SK-MEL-5 (cell line): ENCODE measurements around the gene POU6F1. TPM values are rescaled to one million over a fixed set of nuclear protein-coding genes. Genes with fewer than 3 reads are reported as not detected.
"Not testable (repeated sequence)": the region's sequence is repeated elsewhere in the genome, so short reads cannot be mapped to it uniquely, and the experiment has no call there.

Source experiments
- DNase-seq: peaks from one replicate; pipeline ENCODE4 v3.0.0-alpha.2; 2016; ENCODE audit warnings: low read depth, low spot score
- in situ Hi-C: cut with HindIII; loops from 2 replicates; pipeline ENCODE4 v1.10.0; 2016; ENCODE audit warnings: low sequenced_read_pairs, high pct_unique_total_duplicates, low pct_unique_long_range_greater_than_20kb
- total RNA-seq: library from RNA; depleted of rRNA; stranded (reverse); fragments of >200 nt; shearing (Covaris generic); gene quantifications from 2 replicates; pipeline ENCODE4 v1.2.3, GENCODE V29; 2014

The POU6F1 gene
- total RNA-seq, 1 experiment from 2014 or later, result 3.1 TPM

DNA sequence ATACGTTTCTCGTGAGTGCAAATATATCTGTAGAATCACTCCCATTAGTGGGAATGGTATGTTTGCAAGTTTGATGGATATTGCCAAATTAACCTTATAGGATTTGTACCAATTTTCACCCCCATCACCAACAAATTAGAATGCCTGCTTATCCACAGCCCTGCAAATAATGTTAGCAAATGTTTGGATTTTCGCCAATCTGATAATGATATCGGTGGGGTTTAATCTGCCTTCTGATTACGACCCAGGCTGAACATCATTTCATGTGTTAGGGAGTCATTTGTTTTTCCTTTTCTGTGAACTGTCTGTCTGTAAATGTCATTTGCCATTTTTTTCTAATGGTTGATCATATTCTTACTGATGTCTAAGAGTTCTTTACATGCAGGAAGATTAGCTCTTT is 16.7 kb upstream of the POU6F1 start:
- in situ Hi-C loops, result no loop called here
- DNase-seq, result no peak

DNA sequence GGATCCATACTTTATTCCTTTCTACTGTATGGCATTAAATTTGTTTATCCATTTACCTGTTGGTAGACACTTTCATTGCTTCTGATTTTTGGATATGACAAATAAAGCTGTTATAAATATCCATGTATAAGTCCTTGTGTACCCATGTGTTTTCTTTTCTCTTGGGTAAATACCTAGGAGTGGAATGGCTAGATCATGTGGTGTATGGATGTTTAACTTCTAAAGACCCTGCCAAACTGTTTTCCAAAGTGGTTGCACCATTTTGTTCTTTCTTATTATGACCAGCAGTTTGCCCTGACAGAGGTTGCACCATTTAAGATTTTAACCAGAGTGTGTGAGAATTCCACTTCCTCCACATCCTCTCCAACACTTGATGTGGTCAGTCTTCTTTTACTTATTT is 14.8 kb upstream of the POU6F1 start:
- no peak for DNase-seq

DNA sequence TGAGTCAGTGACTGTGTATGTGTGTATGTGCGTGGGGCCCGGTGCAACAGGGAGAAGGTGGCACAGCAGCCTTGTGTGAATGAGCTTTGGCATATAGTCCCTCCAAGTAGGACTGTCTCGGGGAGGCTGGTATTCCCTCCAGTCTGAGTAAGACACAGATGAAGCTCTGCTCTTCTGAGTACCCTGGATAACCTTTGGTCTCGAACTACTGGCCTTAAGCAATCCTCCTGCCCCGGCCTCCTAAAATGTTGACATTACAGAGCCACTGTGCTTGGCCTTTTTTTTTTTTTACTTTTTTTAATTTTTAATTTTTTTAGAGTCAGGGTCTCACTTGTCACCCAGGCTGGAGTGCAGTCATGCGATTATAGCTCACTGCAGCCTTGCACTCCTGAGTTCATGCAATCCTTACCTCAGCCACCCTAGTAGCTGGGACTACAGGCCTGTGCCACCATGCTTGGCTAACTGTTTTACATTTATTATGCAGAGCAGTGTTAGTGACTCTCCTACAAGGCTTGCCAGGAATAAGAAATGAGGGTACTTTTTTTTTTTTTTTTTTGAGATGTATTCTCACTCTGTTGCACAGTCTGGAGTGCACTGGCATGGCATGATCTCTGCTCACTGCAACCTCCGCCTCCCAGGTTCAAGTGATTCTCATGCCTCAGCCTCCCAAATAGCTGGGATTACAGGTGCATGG is 11.4 kb upstream of the POU6F1 start:
- DNase-seq, result no peak
- in situ Hi-C loops, result no loop called here

More for the DNA sequence above, 14.8 kb upstream of the POU6F1 start:
- in situ Hi-C loops, result no loop called here

DNA sequence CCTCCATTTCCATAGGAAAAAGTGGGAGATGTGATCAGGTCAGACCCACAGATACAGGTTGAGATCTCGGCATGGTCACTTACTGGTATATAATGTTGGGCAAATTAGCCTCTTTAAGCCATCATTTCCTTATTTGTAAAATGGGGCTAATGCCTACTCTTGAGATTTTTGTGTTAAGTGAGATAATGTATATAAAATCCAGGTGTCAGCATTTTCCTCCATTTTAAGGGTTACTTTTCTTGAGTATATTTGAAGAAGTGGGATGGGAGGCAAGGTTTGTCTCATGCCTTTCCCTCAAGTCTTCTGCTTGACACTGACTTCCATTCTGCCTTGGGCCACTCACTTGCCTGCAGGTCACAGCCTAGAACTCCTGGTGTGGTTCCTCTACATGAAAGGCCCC is 10.1 kb upstream of the POU6F1 start:
- in situ Hi-C loops, result no loop called here
- DNase-seq, result no peak

DNA sequence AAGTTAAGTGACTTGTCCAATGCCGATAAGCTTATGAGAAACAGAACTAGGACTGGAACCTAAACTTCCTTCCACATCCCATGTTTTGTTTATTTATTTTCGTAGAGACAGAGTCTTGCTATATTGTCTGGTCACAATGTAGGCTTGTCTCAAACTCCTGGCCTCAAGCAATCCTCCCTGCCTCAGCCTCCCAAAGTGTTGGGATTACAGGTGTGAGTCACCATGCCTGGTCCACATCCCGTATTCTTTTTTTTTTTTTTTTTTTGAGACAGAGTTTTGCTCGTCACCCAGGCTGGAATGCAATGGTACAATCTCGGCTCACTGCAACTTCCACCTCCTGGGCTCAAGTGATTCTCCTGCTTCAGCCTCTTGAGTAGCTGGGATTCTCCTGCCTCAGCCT is 9.2 kb upstream of the POU6F1 start:
- in situ Hi-C loops, DNase-seq: not testable (repeated sequence)

DNA sequence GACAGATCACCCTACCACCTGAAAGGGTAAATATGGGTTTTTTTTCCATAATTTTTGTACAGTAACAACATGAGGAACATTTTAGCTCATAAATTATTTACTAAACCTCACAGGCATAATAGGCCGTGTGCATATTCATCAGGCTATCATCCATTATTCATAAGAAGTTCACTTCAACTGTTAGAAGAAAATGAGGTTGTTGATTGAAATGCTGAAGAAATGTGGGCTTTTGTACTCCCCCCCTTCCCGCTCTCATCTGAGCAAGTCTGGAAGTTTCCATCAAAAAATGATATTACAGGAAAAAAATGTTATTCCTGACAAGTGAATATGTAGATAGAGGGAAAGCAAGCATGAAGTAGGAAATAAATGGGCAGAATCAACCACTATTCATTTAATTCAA is 7.9 kb upstream of the POU6F1 start:
- DNase-seq, result no peak
- in situ Hi-C loops, result no loop called here

DNA sequence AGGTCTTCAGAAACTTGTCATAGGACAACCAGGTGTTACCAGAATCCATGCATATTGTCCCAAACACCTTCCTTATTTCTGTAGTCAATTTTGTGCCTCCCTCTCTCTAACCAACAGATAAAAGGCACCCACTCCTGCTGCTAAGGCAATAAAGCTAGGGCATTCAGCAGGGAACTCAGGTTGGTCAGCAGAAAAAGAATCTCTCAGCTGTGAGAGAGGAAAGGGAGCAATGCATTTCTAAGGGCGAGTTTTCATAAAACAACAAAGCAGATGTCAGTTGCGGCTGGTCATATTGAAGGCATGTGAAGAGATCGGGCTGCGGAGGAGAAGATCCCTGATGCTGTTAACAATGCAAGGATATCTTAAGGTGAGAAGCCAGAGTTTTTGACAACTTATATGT is 7.4 kb upstream of the POU6F1 start:
- DNase-seq, result no peak
- in situ Hi-C loops, result no loop called here

DNA sequence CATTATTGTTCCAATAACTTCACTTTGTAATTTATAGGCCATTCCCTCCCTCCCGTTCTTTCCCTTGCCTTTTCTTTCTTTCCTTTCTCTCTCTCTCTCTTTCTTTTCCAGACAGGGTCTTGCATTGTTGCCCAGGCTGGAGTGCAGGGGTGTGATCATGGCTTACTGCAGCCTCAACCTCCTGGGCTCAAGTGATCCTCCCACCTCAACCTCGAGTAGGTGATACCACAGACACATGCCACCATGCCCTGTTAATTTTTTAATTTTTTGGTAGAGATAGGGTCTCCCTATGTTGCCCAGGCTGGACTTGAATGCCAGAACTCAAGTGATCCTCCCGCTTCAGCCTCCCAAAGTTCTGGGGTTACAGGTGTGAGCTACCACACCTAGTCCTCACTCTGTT is 6.8 kb upstream of the POU6F1 start:
- DNase-seq, result no peak
- in situ Hi-C loops, result no loop called here

DNA sequence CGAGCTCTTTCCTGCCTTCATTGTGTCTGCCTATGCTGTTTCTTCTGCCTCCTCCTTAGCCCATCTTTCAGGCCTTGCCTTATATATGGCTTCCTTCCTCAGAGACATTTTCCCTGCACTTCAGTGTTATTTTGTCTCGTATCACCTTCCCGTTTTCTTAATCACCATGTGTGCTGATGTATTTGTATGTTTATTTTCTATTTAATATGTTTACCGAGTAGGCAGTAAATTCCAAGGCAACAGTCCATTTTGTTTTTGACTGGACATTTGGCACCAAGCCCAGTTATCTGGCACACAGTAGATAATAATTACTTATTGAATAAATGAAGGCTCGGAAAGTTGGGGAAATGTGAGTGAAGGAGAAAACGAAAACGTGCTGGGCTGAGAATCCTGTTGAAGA is 4.6 kb upstream of the POU6F1 start:
- in situ Hi-C loops, result no loop called here
- DNase-seq, result no peak

DNA sequence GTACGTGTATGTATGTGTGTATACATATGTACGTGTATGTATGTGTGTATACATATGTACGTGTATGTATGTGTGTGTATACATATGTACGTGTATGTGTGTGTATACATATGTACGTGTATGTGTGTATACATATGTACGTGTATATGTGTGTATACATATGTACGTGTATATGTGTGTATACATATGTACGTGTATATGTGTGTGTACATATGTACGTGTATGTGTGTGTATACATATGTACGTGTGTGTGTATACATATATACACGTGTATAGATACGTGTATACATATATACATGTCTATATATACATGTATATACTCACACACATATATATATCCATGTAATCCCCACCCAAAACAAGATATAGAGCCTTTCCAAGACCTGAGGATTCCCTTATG is 2.0 kb upstream of the POU6F1 start:
- in situ Hi-C loops, DNase-seq: not testable (repeated sequence)

DNA sequence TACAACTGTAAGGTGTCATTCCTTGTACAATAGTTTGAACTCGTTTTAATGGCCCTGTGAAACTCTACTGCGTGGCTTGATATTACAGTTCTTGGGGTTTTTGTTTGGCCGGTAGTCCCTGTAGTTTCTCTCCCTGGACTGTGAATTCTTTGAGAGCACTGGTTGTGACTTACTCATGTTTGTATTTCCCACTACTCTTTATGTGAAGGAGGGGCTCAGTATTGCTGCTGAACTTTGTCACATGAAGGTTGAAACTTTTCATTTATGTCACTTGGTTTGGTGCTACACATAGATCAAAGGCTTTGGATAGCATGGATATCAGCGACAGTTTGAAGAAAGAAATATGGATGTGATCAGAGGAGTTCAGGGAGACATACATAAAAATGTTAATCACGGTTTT is 1.5 kb upstream of the POU6F1 start:
- in situ Hi-C loops, result no loop called here
- no peak for DNase-seq

DNA sequence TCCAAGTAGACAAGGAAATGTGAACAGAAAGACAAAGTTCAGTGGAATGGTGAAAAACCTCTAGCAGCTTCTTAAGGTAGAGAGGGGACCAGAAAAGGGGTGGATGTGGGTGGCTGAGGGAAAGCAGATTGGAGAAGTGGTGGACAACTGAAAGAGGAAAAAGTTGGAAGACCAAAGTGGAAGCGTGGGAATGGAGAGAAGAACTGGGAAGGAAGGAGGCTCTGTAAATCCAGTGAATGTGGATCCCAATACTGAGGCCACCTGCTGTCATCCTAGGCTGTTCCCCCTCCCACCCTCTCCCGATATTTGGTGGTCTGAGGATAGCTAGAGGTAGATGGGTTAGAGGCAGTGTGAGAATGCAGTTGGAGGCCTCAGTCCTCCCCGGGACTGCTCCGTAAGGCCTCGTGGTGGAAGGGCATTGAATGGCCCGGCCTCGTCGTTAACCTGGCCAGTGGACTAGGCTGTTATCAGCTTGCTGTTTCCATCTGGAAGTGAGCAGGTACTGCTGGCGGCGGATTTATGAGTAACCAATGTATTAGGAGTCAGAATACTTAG is 822 bp upstream of the POU6F1 start:
- in situ Hi-C loops, result no loop called here
- DNase-seq, result no peak

DNA sequence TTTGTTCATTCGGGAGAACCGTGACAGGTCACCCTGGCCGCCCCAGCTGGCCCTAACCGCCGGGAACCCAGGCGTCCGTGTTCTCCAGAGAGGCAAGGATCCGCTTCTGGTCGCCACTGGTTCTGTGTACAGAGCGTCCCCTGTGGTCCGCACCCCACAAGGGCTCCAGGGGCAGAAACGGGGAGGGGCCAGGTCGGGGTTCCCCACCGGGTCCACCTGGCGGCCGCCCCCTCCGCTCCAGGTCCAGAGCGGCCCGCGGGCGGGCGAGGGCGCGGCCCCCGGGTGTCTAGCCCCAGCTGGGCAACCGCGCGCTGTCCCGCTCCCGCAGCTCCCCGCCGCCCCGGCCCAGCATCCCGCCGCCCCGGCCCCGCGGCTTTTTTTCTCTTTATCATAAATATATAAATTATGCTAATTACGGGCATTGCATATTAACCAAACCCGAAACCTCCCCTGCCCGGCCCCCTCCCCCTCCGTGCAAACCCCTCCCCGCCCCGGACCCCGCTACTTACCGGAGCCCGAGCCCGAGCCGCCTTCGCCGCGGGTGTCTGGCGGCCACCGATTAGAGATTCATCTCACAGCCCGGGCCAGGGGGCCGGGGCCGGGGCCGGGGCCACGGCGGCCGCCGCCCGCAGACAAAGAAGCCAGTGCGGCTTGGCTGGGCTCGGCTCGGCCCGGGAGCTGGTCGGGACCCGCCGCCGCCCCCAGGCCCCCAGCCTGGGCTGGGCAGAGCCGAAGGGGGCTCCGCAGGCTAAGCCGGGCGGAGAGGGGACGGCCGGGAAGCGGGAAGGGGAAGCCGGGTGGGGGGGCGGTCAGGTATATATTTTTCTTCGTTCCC is 512 bp downstream of the POU6F1 start:
- in situ Hi-C loops, result no loop called here
- DNase-seq, result no peak

DNA sequence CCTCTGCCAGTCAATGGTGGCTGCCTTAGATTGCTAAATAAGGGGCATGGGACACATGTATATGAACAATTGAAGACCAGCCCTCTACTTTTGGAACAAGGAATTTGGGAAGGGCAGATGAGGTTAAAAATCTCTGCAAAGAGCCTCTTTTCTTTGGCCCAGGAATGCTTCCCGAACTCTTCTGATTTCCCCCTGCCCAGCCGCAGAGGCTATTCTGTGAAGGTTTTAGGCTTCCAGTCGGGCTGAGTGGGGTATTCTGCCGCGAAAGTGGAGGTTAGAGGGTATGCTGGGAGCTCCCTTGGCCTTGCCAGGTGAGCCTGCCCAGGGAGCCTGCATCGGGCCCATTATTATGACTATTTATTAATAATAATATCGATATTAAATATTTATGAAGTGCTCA is 1.2 kb downstream of the POU6F1 start:
- in situ Hi-C loops, result no loop called here
- no peak for DNase-seq

DNA sequence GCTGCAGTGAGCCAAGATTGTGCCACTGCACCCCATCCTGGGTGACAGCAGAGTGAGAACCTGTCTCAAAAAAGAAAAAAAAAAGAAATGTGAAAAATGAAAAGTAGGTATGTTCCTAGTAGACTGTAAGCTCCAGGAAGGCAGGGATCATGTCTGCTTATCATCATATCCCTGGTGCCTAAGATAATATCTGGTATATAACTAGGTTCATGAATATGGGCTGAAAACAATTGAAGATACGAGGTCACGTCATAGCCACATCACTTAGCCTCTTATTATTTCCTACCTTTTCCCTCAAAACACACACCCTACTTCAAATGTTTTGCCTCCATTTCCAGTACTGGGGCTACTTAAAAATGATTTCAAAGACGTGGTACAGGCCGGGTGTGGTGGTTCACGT is 3.0 kb downstream of the POU6F1 start:
- no peak for DNase-seq
- in situ Hi-C loops, result no loop called here

DNA sequence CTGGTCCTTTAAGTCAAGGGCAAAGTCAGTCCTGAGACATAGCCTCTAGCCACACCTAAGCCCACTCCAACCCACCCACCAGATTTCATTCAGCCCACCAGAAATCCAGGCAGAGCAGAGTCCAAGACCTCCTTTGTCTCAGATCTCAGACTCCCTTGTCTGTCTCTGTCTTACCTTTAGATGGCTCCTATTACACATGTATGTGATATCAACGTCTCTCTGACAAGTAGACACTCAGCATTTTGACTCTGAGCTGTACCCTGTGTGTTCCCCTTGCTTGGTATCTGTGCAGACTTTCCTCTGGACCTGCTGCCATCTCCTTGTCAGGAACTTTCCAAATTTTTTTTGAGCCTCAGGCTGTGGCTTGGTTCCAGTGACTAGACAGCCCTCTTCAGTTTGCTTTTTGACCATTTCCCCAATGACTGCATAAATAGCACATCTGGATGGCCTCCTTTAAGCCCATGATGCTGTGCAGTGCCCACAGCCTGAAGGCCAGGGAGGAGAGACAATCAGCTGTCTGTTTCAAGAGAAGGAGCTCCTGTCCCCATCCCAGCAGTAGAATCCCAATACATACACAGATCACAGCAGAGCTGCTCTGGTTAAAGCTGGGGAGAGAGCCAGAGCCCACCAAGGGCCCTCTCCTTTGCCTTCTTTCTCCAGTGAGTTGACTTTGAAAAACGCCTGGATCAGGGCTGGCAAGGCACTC is 7.0 kb downstream of the POU6F1 start:
- peak; percentile 85 for DNase-seq
- in situ Hi-C loops, result no loop called here

DNA sequence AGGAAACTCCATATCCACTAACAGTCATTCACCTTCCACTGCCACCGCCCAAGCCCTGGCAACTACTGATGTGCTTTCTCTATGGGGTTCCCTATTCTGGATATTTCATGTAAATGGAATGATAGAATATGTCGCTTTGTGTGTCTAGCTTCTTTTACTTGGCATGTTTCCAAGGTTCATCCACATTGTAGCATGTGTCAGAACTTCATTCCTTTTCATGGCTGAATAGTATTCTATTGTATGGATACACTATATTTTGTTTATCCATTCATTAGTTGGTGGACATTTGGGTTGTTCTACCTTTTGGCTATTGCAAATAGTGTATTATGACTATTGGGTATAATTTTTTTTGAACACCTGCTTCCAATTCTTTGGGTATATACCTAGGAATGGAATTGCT is 8.6 kb downstream of the POU6F1 start:
- no peak for DNase-seq
- in situ Hi-C loops, result no loop called here

DNA sequence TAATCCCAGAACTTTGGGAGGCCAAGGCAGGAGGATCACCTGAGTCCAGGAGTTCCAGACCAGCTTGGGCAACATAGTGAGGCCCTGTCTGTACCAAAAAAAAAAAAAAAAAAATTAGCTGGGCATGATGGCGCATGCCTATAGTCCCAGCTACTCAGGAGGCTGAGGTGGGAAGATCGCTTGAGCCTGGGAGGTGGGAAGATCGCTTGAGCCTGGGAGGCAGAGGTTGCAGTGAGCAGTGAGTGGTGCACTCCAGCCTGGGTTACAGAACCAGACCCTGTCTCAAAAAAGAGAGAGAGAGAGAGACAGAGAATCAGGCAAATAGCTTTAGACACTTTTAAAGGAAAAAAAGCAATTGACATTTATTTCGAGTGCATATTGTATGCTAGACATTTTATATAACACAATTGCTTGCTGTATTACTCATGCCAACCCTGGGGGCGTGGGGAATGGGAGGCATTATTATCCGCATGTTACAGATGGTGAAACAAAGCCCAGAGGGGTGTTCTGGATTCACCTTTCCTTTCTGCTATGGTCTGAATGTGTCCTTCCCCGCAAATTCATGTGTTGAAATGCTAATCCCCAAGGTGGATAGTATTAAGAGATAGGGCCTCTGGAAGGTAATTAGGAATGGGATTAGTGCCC is 9.7 kb downstream of the POU6F1 start:
- no peak for DNase-seq
- in situ Hi-C loops, result no loop called here
